ENCODE results near the gene DSCAML1. TPM values are rescaled to one million over a fixed set of nuclear protein-coding genes. Genes with fewer than 3 reads are reported as not detected.

The DSCAML1 gene
- total RNA-seq, 1 experiment from 2014 or later = 0.15 TPM

DNA sequence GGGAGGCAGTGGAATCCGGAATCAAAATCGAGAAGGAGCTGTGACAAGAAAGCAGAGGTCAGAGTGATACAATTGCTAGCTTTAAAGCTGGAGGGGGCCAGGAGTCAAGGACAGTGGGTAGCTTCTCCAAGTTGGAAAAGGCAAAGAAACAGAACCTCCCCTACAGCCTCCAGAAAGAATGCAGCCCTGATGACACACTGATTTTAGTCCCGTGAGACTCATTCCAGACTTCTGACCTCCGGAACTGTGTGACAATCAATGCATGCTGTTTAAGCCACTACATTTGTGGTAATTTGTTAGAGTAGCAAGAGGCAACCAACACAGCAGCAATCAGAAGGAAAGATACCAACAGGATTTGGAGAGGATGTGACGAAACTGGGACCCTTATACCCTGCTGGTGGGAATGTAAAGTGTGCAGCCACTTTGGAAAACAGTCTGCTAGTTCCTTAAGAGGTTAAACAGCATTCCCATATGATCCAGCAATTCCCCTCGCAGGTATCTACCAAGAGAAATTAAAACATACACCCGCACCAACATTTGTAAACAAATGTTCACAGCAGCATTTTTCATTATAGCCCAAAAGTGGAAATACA lies 66.7 kb downstream of the DSCAML1 start:
- Histone ChIP-seq H2BK12ac (ENCODE audit: insufficient read length, low read depth, low read length) (no peak overlapping the region), H2AK5ac (ENCODE audit: insufficient read length, low read length) (no peak overlapping the region), H3K9ac (ENCODE audit: extremely low read depth, insufficient read length, low read length) (no peak overlapping the region), H3K79me1 (ENCODE audit: insufficient read depth, low read depth, low read length, poor library complexity, severe bottlenecking) (no peaks in the 10 kb centered on the region), H2AFZ (ENCODE audit: low read length) (no peak overlapping the region), H2BK120ac (ENCODE audit: low read depth, low read length, poor library complexity, severe bottlenecking) (no peak overlapping the region), H4K91ac (ENCODE audit: insufficient read length, low read depth, low read length) (no peak overlapping the region), H2BK15ac (ENCODE audit: low read depth, low read length) (no peak overlapping the region), H3K23me2 (ENCODE audit: insufficient read length, low read depth, low read length, poor library complexity, severe bottlenecking) (no peaks in the 10 kb centered on the region), H3K27ac (ENCODE audit: insufficient read length, low read depth, low read length) (no peak overlapping the region), H3K14ac (ENCODE audit: insufficient read depth, low read length) (no peak overlapping the region), H3K4me2 (ENCODE audit: insufficient read depth, insufficient read length, low read length) (no peak overlapping the region), H2BK20ac (ENCODE audit: low read depth, low read length, poor library complexity, severe bottlenecking) (no peak overlapping the region), H3K4me1 (ENCODE audit: insufficient read depth, low read length) (peaks cover 3% of the 10 kb centered on the region; the same call in 1 of the 2 replicates), H3K9me3 (ENCODE audit: control insufficient read depth, low read depth, low read length) (no peaks in the 10 kb centered on the region), H3K27me3 (ENCODE audit: insufficient read depth, low read length) (no peaks in the 10 kb centered on the region), H4K8ac (replicated peaks; ENCODE audit: insufficient read length, low read depth, low read length) (no peak overlapping the region), H2BK5ac (ENCODE audit: insufficient read length, low read length) (no peak overlapping the region), H4K20me1 (ENCODE audit: control insufficient read depth, insufficient read depth, insufficient read length) (no peaks in the 10 kb centered on the region), H3K23ac (ENCODE audit: insufficient read length, low read depth, low read length) (no peak overlapping the region), H3K4ac (ENCODE audit: low read depth, low read length) (no peak overlapping the region), H3K56ac (ENCODE audit: insufficient read length, low read depth, low read length) (no peak overlapping the region), H3T11ph (ENCODE audit: low read length) (no peak overlapping the region), H3K79me2 (ENCODE audit: insufficient read depth, low read length) (no peaks in the 10 kb centered on the region), H4K5ac (ENCODE audit: insufficient read length, low read depth, low read length) (no peak overlapping the region), H3K18ac (ENCODE audit: insufficient read length, low read depth, low read length) (no peak overlapping the region)
- Mint-ChIP-seq H3K4me3 (no peak overlapping the region), H3K27me3 (ENCODE audit: low read depth) (peaks cover 24% of the 10 kb centered on the region), H3K4me1 (peaks cover 31 to 46% of the 10 kb centered on the region in 2 experiments), H3K27ac (no peak overlapping the region), H3K36me3 (ENCODE audit: insufficient read depth in 1 of 3, low read depth in 3 of 3) (no peaks in the 10 kb centered on the region), H3K9me3 (peaks cover 0 to 7% of the 10 kb centered on the region in 2 experiments; a peak in 1 of 5 replicates)
- TF ChIP-seq, protein P1, sequence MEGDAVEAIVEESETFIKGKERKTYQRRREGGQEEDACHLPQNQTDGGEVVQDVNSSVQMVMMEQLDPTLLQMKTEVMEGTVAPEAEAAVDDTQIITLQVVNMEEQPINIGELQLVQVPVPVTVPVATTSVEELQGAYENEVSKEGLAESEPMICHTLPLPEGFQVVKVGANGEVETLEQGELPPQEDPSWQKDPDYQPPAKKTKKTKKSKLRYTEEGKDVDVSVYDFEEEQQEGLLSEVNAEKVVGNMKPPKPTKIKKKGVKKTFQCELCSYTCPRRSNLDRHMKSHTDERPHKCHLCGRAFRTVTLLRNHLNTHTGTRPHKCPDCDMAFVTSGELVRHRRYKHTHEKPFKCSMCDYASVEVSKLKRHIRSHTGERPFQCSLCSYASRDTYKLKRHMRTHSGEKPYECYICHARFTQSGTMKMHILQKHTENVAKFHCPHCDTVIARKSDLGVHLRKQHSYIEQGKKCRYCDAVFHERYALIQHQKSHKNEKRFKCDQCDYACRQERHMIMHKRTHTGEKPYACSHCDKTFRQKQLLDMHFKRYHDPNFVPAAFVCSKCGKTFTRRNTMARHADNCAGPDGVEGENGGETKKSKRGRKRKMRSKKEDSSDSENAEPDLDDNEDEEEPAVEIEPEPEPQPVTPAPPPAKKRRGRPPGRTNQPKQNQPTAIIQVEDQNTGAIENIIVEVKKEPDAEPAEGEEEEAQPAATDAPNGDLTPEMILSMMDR (conservative IDR thresholded peaks at IDR 0.05) = peak; percentile 34; the same call in 2 of the 3 replicates
- no CpG with 5 or more reads among the region's 7 CpGs for WGBS (ENCODE audit: extremely low coverage, insufficient read length, low lambda C conversion rate)
- no peak for DNase-seq

All from H9 (cell line).